Tibial nerve (tissue), 3 donors: ENCODE data around the gene PLCL2.

Experiments
- CTCF ChIP-seq, 5 experiments: fragments of 200-600 bp in 3 of 5; fragments of 450-650 bp in 2 of 5; sonication (generic) in 3 of 5; IDR thresholded peaks; one replicate each; pipeline ENCODE4 v1.5.1; 2016 to 2019; ENCODE audit warnings: antibody characterized with exemption in 5 of 5, mild to moderate bottlenecking in 3 of 5, moderate library complexity in 2 of 5
- POLR2A ChIP-seq, 2 donors: fragments of 450-650 bp; IDR thresholded peaks; one replicate each; pipeline ENCODE4 v1.6.1; 2017; ENCODE audit warnings: antibody characterized with exemption in 2 of 2, mild to moderate bottlenecking in 2 of 2, moderate library complexity in 2 of 2

- TF ChIP-seq POLR2A (IDR thresholded peaks at IDR 0.05), result no peak
- TF ChIP-seq CTCF (IDR thresholded peaks at IDR 0.05), result no peak
Observed at GRCh38 chr3:16916840-16917239, 32.1 kb downstream of the PLCL2 start.
